22Rv1 (cell line): ENCODE results near the gene UGT1A6.

Experiments
- CTCF ChIP-seq: fragments of 450-650 bp; IDR thresholded peaks from 2 replicates; pipeline ENCODE4 v1.5.1; 2017; ENCODE audit warnings: mild to moderate bottlenecking
- ZFX ChIP-seq: fragments of 450-650 bp; IDR thresholded peaks from 2 replicates; pipeline ENCODE4 v1.6.1; 2017; ENCODE audit warnings: antibody characterized with exemption, borderline replicate concordance

DNA sequence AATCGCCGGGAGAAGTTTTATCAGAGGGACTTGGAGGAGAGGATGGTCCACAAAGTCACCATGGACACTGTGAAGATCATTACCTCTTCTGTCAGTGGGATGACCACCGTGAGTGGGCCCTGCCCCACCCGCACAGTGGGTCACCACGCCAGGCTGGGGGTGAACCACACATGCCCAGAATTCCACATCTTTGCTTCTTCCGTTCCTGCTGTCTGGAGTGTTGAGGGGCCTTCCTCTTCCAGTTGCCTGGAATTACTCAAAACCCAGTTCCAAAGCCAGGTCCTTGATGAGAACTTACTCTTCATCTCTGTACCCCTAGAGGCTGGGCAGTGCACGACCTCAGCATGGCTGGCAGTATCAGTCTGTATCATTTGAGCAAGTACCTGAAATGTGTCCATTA is 107.5 kb downstream of the UGT1A6 start:
- TF ChIP-seq CTCF: no peak
- no peak for TF ChIP-seq ZFX
